ENCODE measurements around the gene SYF2.

SYF2 gene

DNA sequence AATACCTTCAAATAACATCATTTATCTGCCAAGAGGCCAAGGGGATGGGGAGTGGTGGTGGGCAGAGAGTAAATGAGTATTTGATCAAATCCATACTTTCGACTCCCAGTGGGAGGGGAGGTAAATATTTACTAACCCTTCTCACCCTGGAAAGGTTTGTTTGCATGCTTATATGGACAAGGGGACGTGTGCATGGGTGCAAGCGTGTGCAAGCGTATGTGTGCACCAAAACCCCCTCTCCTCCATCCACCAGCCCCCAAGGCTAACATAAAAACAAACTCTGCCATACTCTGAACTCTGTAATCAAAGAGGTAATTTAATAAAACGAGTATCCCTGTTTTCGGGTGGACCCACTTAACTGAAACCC, 58.0 kb downstream of the SYF2 start:
- no peaks in the 10 kb centered on the region for H3K9me3 ChIP-seq (replicated peaks; ENCODE audit: insufficient read depth, low read length)
- H3K9me2 ChIP-seq (replicated peaks; ENCODE audit: insufficient read depth, low read length): no peaks in the 10 kb centered on the region
- no peak overlapping the region for H3K27ac ChIP-seq (ENCODE audit: low read length)
- no peaks in the 10 kb centered on the region for H3K4me1 ChIP-seq (ENCODE audit: low read length)
- H3K9ac ChIP-seq (ENCODE audit: low read length): no peak overlapping the region
- H3K27me3 ChIP-seq (replicated peaks; ENCODE audit: insufficient read depth, low read length): no peaks in the 10 kb centered on the region
- H3K4me3 ChIP-seq (ENCODE audit: low read length): no peak overlapping the region
- no peak overlapping the region for H3K4me2 ChIP-seq (ENCODE audit: low read depth, low read length)
- TF ChIP-seq EZH2phosphoT487 (IDR thresholded peaks at IDR 0.05; ENCODE audit: low read length) (no peak), EZH2 (optimal IDR thresholded peaks at IDR 0.05; ENCODE audit: low read depth, low read length) (no peak)
- TF ChIP-seq, protein P1, sequence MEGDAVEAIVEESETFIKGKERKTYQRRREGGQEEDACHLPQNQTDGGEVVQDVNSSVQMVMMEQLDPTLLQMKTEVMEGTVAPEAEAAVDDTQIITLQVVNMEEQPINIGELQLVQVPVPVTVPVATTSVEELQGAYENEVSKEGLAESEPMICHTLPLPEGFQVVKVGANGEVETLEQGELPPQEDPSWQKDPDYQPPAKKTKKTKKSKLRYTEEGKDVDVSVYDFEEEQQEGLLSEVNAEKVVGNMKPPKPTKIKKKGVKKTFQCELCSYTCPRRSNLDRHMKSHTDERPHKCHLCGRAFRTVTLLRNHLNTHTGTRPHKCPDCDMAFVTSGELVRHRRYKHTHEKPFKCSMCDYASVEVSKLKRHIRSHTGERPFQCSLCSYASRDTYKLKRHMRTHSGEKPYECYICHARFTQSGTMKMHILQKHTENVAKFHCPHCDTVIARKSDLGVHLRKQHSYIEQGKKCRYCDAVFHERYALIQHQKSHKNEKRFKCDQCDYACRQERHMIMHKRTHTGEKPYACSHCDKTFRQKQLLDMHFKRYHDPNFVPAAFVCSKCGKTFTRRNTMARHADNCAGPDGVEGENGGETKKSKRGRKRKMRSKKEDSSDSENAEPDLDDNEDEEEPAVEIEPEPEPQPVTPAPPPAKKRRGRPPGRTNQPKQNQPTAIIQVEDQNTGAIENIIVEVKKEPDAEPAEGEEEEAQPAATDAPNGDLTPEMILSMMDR (IDR thresholded peaks at IDR 0.05; ENCODE audit: low read length): no peak
- H3K79me2 ChIP-seq (ENCODE audit: low read length): no peaks in the 10 kb centered on the region
- no peak for DNase-seq
- H3K36me3 ChIP-seq (replicated peaks; ENCODE audit: insufficient read depth, low read length): no peaks in the 10 kb centered on the region
- H2AFZ ChIP-seq (ENCODE audit: low read length): no peak overlapping the region
- no peaks in the 10 kb centered on the region for H4K20me1 ChIP-seq (ENCODE audit: insufficient read depth, low read length)
- no peaks in the 10 kb centered on the region for H3F3A ChIP-seq (ENCODE audit: insufficient read depth, low read length)

DNA sequence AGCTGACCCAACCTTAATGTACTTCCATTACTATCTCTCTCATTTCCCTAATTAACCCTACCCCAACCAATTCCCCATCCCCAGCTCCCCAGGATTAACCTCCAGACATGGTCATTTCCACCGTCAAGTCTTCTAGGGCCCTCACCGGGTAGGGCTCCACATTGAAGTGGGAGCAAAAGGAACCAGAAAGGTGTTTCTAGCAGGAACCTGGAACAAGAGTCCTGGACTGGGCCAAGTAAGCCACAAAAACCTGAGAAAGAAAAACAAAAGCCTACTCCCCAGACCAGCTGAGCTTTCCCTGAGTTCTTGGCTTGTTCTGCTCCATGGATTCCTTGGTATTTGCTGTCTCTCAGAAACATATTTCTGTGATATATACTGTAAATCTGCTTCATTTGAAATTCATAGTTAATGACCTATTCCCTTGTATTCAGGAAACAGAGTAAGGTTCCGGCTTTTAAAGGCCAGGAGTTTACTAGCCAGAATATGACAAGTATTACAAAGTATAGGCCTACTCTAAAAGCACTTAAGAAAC, 58.4 kb downstream of the SYF2 start:
- Histone ChIP-seq H3K4me3 (ENCODE audit: low read length) (no peak overlapping the region), H3K9me3 (replicated peaks; ENCODE audit: insufficient read depth, low read length) (no peaks in the 10 kb centered on the region), H3K27ac (ENCODE audit: low read length) (no peak overlapping the region), H4K20me1 (ENCODE audit: insufficient read depth, low read length) (no peaks in the 10 kb centered on the region), H3K36me3 (replicated peaks; ENCODE audit: insufficient read depth, low read length) (no peaks in the 10 kb centered on the region), H3K9ac (ENCODE audit: low read length) (no peak overlapping the region), H3K9me2 (replicated peaks; ENCODE audit: insufficient read depth, low read length) (no peaks in the 10 kb centered on the region), H3K27me3 (replicated peaks; ENCODE audit: insufficient read depth, low read length) (no peaks in the 10 kb centered on the region), H2AFZ (ENCODE audit: low read length) (no peak overlapping the region), H3F3A (ENCODE audit: insufficient read depth, low read length) (no peaks in the 10 kb centered on the region), H3K79me2 (ENCODE audit: low read length) (no peaks in the 10 kb centered on the region), H3K4me1 (ENCODE audit: low read length) (no peaks in the 10 kb centered on the region), H3K4me2 (ENCODE audit: low read depth, low read length) (no peak overlapping the region)
- TF ChIP-seq, protein P1 (IDR thresholded peaks at IDR 0.05; ENCODE audit: low read length): no peak
- no peak for TF ChIP-seq EZH2phosphoT487 (IDR thresholded peaks at IDR 0.05; ENCODE audit: low read length)
- no peak for TF ChIP-seq EZH2 (optimal IDR thresholded peaks at IDR 0.05; ENCODE audit: low read depth, low read length)
- DNase-seq: no peak
